PC-3 (cell line): ENCODE results near the gene CUL4B. TPM values are rescaled to one million over a fixed set of nuclear protein-coding genes. Genes with fewer than 3 reads are reported as not detected.

Source experiments
- ATAC-seq: fragments of 200-7000 bp; cut with Tn5 transposase; 2 replicates; pipeline ENCODE4 v1.9.1; 2020; ENCODE audit warnings: mild to moderate bottlenecking, moderate library complexity
- BruUV-seq: library from RNA; stranded (reverse); fragments of 400-500 nt; replicated peaks from 2 replicates; lab custom pipeline; 2021; lab: Mats Ljungman, UMichigan
- CTCF ChIA-PET: fragments of 300-600 bp; sonication (Branson Sonifier 250); formaldehyde crosslinking; loops from one replicate; lab custom pipeline; 2022; ENCODE audit warnings: antibody characterized with exemption; lab: Charles Lee
- POLR2A ChIA-PET: fragments of 300-600 bp; sonication (Branson Sonifier 250); formaldehyde crosslinking; loops from one replicate; lab custom pipeline; 2022; ENCODE audit warnings: antibody characterized with exemption; ENCODE audit not compliant: unreplicated experiment; lab: Charles Lee
- DNase-seq: peaks from one replicate; pipeline ENCODE4 v3.0.0-alpha.2; 2015
- H2AFZ ChIP-seq: fragments of 300-600 bp; sonication (generic); 2 replicates; pipeline ENCODE4 v1.6.0; 2016; ENCODE audit warnings: antibody characterized with exemption, low read length
- H3F3A ChIP-seq: fragments of 300-600 bp; sonication (generic); one replicate; pipeline ENCODE4 v1.6.0; 2017; ENCODE audit warnings: antibody characterized with exemption, low read length, control low read depth, mild to moderate bottlenecking; ENCODE audit not compliant: unreplicated experiment
- H3K27ac ChIP-seq: fragments of 300-600 bp; sonication (generic); 2 replicates; pipeline ENCODE4 v1.5.1; 2016; ENCODE audit warnings: mild to moderate bottlenecking, low read length
- H3K27me3 ChIP-seq: fragments of 300-600 bp; sonication (generic); 2 replicates; pipeline ENCODE4 v1.6.1; 2016; ENCODE audit warnings: low read length, mixed read lengths
- H3K36me3 ChIP-seq: fragments of 300-600 bp; sonication (generic); 2 replicates; pipeline ENCODE4 v1.6.1; 2016; ENCODE audit warnings: low read depth, mixed run types, low read length, mixed read lengths
- H3K4me1 ChIP-seq: fragments of 300-600 bp; sonication (generic); 2 replicates; pipeline ENCODE4 v1.5.1; 2016; ENCODE audit warnings: low read length; ENCODE audit not compliant: insufficient read depth
- H3K4me2 ChIP-seq: fragments of 300-600 bp; sonication (generic); 2 replicates; pipeline ENCODE4 v1.6.0; 2016; ENCODE audit warnings: low read length
- H3K4me3 ChIP-seq: fragments of 300-600 bp; sonication (generic); 2 replicates; pipeline ENCODE4 v1.5.1; 2016; ENCODE audit warnings: mild to moderate bottlenecking, low read length, mixed read lengths
- H3K79me2 ChIP-seq: fragments of 300-600 bp; sonication (generic); 2 replicates; pipeline ENCODE4 v1.6.1; 2017; ENCODE audit warnings: low read length, mixed read lengths
- H3K9ac ChIP-seq: fragments of 300-600 bp; sonication (generic); 2 replicates; pipeline ENCODE4 v1.6.0; 2016; ENCODE audit warnings: mild to moderate bottlenecking, low read length
- H3K9me2 ChIP-seq: fragments of 300-600 bp; sonication (generic); replicated peaks from 2 replicates; pipeline ENCODE4 v1.6.1; 2016; ENCODE audit warnings: mixed run types, low read length, mixed read lengths
- H3K9me3 ChIP-seq: fragments of 300-600 bp; sonication (generic); 2 replicates; pipeline ENCODE4 v1.6.1; 2016; ENCODE audit warnings: low read length, mixed read lengths
- H4K20me1 ChIP-seq: fragments of 300-600 bp; sonication (generic); 2 replicates; pipeline ENCODE4 v1.6.1; 2016; ENCODE audit warnings: low read length, mixed read lengths
- CTCF ChIP-seq: fragments of 300-600 bp; sonication (generic); conservative IDR thresholded peaks from 2 replicates; pipeline ENCODE4 v1.5.1; 2017; ENCODE audit warnings: antibody characterized with exemption, low read depth, mild to moderate bottlenecking, low read length
- EZH2 ChIP-seq: fragments of 300-600 bp; sonication (generic); IDR thresholded peaks from one replicate; pipeline ENCODE4 v1.6.1; 2017; ENCODE audit warnings: antibody characterized with exemption, mild to moderate bottlenecking, low read length; ENCODE audit not compliant: unreplicated experiment
- EZH2phosphoT487 ChIP-seq: fragments of 300-600 bp; sonication (generic); IDR thresholded peaks from 2 replicates; pipeline ENCODE4 v1.6.1; 2018; ENCODE audit warnings: mild to moderate bottlenecking, antibody characterized with exemption, low read length, borderline replicate concordance
- intact Hi-C: fragments of 100-400 bp; cut with micrococcal nuclease; formaldehyde crosslinking; loops from 2 replicates; pipeline ENCODE4 v1.9.0; 2023
- total RNA-seq: library from RNA; depleted of rRNA; stranded (reverse); fragments of >200 nt; gene quantifications from 2 replicates; pipeline ENCODE4 v1.2.3, GENCODE V29; 2014

CUL4B gene
- total RNA-seq, 1 experiment from 2014 or later, result 38.1 TPM

- Histone ChIP-seq H3K9me3 (no peaks in the 10 kb centered on the region), H3K79me2 (peaks cover 41% of the 10 kb centered on the region), H4K20me1 (0 out of 2 replicates have a peak, but pooled peaks cover 3% of the 10 kb centered on the region), H3K9me2 (no peaks in the 10 kb centered on the region), H3K36me3 (0 out of 2 replicates have a peak, but pooled peaks cover 3% of the 10 kb centered on the region), H3K4me2 (peak overlapping the region; percentile 85), H2AFZ (peak overlapping the region; percentile 79), H3F3A (no peaks in the 10 kb centered on the region), H3K27ac (peak overlapping the region; percentile 50), H3K4me3 (peak overlapping the region; percentile 71), H3K4me1 (peaks cover 21% of the 10 kb centered on the region), H3K9ac (peak overlapping the region; percentile 99), H3K27me3 (no peaks in the 10 kb centered on the region)
- no peak for DNase-seq
- ChIA-PET CTCF (interaction anchor here (0.6 kb wide), 1 partner anchor 54 kb away, joined by 3 read pairs; no protein-coding TSS in a partner anchor), POLR2A (interaction anchor here (0.5 to 1.3 kb wide), 6 partner anchors 10 to 293 kb away, joined by 3 to 36 read pairs (median 6); partner anchors contain the start of gene MCTS1)
- intact Hi-C loops, result loop anchor here (1.0 to 5.0 kb wide), 3 partner anchors 50 to 210 kb away; partner anchors contain the start of gene C1GALT1C1
- no peak; the same call in 1 of the 2 replicates for ATAC-seq
- TSS peak; percentile 95 for BruUV-seq
- TF ChIP-seq CTCF, result no peak
- no peak for TF ChIP-seq EZH2phosphoT487
- no peak for TF ChIP-seq EZH2
Measured at GRCh38 chrX:120561634-120562568, 1.1 kb upstream of the CUL4B start.

GRCh38 chrX:120560405-120560841 is 339 bp downstream of the CUL4B start:
- Histone ChIP-seq H3K36me3 (0 out of 2 replicates have a peak, but pooled peaks cover 3% of the 10 kb centered on the region), H4K20me1 (0 out of 2 replicates have a peak, but pooled peaks cover 3% of the 10 kb centered on the region), H3K4me3 (peak overlapping the region; percentile 92), H2AFZ (peak overlapping the region; percentile 95), H3K4me2 (peak overlapping the region; percentile 98), H3K9me3 (no peaks in the 10 kb centered on the region), H3K9ac (peak overlapping the region; percentile 99), H3K27me3 (no peaks in the 10 kb centered on the region), H3K4me1 (peaks cover 30% of the 10 kb centered on the region), H3K27ac (peak overlapping the region; percentile 97), H3K9me2 (no peaks in the 10 kb centered on the region), H3F3A (no peaks in the 10 kb centered on the region), H3K79me2 (peaks cover 52% of the 10 kb centered on the region)
- peak; percentile 41 for ATAC-seq
- CTCF ChIA-PET, result no interaction called here
- intact Hi-C loops, result loop anchor here (1.0 to 5.0 kb wide), 3 partner anchors 44 to 212 kb away; partner anchors contain the start of gene MCTS1
- peak; percentile 42 for DNase-seq
- no TSS peak for BruUV-seq
- POLR2A ChIA-PET, result interaction anchor here (0.5 to 0.6 kb wide), 3 partner anchors 10 to 314 kb away, joined by 3 to 8 read pairs (median 5); partner anchors contain the start of gene MCTS1
- TF ChIP-seq EZH2phosphoT487 (no peak), EZH2 (no peak), CTCF (no peak)
